ENCODE data around the gene ERI3.

ERI3 gene

DNA sequence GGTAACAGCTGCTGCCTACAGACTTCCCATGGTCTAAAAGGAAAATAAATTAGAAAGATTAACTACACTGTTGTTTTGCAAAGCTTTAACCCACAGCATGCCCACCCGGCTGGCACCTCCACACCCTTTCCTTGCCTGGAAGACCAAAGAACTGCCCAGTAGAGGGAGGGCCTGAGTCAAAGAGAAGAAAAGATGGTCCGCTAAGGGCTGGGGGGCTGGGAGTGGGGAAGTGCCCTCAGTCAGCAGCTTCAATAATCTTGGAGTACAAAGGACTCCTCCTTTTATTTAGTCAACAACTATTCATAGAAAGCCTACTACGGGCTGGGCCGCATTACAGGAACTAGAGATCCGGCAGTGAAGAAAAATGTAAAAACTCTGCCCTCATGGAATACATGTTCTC lies 40.6 kb downstream of the ERI3 start:
- DNase-seq, result no peak

- DNase-seq, result no peak
Observed at GRCh38 chr1:44313265-44313918, 41.7 kb downstream of the ERI3 start.

DNA sequence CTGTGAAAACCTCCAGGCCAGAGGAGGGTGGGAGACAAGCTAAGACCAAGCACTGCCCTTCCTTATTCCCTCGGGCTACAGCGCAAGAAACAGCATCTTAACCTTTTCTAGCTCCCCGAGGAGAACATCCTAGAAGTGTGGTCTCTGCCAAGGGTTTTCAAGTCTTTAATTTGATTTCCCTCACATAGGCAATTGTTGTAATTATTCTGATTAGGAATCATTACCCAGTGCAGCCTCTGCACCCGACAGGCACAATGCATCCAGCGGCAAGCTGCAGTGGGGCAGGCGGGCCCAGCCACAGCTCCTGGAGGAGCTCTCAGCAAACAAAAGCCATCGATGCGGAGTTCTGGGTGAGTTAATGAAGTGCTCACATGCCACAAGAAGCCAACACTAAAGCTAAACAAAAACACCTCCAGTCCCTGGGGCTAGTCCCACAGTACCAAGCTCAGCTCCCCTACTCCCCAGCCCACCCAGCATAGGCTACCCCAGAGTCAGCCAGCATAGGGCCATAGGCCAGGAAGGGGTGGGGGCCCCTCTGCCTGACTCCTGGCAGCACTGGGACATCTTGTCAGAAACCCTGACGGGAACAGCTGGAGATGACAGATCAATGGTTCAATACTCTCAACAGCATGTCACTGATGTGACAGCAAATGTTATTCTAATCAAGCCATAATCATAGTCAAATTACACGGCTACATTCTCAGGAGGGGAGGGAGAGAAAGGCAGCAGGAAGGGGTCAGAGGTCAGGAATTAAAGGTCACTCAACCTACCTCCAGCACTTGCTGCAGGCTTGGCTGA lies 42.5 kb downstream of the ERI3 start:
- no peak for DNase-seq

DNA sequence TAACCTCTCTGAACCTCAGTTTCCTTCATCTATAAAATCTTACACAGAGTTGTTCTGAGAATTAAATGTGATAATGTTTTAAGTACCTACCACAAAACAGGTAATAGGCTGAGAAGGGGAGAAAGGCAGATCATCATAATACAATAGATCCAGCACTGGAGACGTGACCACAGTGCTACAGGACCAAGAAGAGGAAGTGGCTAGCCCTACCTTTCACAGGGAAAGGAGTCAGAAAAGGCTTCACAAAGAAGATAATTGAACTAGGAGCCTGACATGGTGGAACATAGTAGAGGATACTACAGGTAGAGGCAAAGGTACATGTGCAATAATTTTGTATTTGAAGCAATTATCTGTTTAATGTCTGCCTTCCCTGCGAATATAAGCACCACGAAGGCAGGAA lies 45.1 kb downstream of the ERI3 start:
- DNase-seq, result no peak

DNA sequence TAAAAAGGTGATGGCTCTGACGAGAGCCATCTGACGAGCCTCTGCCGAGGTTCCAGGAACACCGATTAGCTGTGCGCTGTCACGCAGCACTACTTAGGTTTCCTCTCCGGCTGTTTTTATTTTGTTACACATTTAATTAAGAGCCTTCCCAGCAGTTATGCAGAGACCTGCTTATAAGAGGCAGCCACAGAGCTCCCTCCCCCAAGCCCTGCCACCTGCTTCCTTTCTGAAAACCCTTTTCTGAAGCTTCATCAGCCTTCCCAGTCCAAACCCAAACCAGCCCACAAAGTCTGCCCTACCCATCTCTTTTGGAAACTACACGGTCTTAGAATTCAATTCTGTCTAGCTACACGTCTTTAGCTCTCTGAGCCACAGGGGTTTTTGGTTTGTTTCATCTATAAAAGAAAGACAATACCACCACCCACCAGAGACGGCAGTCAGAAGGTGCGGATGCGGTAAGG lies 49.1 kb downstream of the ERI3 start:
- no peak for DNase-seq

DNA sequence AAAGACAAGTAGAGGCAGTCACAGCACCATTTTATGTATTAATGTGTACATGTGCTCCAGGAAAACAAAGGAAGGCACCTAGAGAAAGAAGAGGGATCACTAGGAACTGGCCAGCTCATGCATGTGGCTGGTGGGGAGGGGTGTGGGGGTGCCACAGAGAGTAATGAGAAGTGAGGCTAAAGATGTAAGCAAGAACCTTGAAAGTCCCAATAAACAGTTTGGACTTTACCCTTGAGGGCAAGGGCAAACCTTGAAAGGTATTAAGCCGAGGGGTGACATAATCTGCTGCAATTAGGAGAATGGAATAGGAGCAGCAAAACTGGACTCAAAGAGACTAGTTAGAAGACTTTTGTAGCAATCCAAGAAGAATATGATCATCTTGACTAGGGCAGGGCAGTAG lies 51.5 kb downstream of the ERI3 start:
- DNase-seq, result no peak

- DNase-seq, result no peak
Observed at GRCh38 chr1:44302541-44302940, 52.5 kb downstream of the ERI3 start.

DNA sequence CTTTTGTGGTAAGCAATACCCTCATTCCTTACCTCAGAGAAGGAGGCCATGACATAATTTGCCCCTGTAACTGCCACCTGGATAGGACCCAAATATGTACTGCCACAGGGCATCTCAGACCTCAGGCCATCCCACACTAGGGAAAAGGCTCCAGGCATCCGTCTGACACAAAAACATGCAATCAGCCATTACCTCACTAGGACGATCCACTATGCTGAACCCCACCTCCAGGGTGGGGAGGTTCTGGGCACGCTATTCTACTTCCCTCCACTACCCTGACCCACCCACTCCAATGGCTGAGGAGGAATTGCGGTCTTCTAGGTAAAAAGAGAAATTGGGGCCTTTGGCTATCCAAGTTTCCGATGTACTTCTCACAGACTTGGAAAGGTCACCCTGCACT lies 53.6 kb downstream of the ERI3 start:
- DNase-seq, result no peak

- no peak for DNase-seq
Observed at GRCh38 chr1:44300852-44301251, 54.2 kb downstream of the ERI3 start.

- DNase-seq, result no peak
Observed at GRCh38 chr1:44297695-44298400, 57.2 kb downstream of the ERI3 start.

GRCh38 chr1:44296806-44297205 lies 58.3 kb downstream of the ERI3 start:
- no peak for DNase-seq

- no peak for DNase-seq
Observed at GRCh38 chr1:44296086-44296485, 59.0 kb downstream of the ERI3 start.

- DNase-seq, result peak; percentile 89
Observed at GRCh38 chr1:44294588-44295007, 60.5 kb downstream of the ERI3 start.

GRCh38 chr1:44293761-44294315 lies 61.2 kb downstream of the ERI3 start:
- no peak for DNase-seq

- no peak for DNase-seq
Observed at GRCh38 chr1:44292651-44293050, 62.4 kb downstream of the ERI3 start.

GRCh38 chr1:44290250-44291094 lies 64.6 kb downstream of the ERI3 start:
- DNase-seq, result no peak

- no peak for DNase-seq
Observed at GRCh38 chr1:44289530-44289929, 65.5 kb downstream of the ERI3 start.

DNA sequence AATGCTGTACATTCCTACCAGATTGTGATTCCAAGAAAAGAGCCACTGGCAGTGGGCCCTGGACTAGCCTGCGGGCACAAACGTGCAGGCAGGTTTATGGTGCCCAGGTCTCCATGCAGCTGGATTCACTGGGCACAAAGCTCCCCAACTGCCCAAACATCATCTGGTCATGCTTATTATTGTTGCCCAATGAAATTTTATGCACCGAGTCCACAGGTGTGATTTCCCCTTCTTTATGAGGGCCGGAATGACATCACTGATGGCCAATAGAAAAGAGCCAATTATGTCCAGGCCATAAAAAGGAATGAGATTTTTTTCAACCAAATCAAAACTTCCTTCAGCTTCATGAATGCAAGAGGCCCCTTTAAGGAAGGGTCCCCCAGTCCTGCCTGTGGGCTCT lies 66.2 kb downstream of the ERI3 start:
- DNase-seq, result no peak

GRCh38 chr1:44284184-44284583 lies 70.9 kb downstream of the ERI3 start:
- no peak for DNase-seq

- DNase-seq, result no peak
Observed at GRCh38 chr1:44283524-44284173, 71.4 kb downstream of the ERI3 start.

GRCh38 chr1:44282704-44283426 lies 72.2 kb downstream of the ERI3 start:
- DNase-seq, result no peak
